ENCODE data around the gene TP53I13. TPM values are rescaled to one million over a fixed set of nuclear protein-coding genes. Genes with fewer than 3 reads are reported as not detected.

TP53I13 gene
- total and polyA plus RNA-seq, 10 of the 15 experiments (the other 5 are each of a cell fraction or from before 2014, with no cell fraction given) = 0.31 to 45.1 (median 19.5) TPM; not detected in 1

DNA sequence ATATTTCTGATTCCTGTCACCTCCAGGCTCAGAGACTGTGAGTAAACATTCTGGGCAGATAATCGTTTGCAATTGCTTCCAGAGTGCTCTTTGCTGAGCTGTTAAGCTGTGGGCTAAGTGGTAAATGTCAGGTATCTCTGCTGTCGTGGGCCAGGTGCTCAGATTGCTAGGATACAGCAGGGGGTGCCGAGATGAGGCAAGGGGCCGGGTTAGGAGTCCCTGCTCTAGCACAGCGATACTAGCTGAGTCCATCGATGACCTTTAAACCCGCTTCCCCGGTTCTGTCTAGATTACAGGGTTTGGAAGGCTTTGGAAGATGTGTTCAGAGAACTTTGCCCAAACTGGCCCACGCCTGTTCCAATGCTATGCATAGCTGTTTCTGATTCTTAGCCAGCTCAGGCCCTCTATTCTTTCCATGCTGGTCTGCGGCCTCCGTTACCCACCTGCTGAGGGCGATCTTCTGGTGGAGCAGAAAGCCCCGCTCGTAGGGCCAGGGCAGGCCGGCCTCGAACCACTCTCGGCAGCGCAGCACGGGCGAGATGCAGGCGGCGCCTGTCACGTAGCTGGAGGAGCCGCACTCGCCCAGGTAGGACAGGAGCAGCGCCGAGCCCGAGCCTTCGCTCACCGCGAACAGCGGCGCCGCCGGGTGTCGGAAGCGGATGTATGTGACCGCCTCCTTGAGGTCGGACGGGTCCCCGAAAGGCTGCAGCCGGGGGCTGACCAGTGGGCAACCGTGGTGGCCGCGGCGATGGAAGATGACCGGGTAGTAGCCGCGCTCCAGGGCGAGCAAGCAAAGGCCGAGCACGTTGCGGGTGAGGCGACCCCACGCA is 2.6 kb upstream of the TP53I13 start (continued):
- TF ChIP-seq, protein P1, sequence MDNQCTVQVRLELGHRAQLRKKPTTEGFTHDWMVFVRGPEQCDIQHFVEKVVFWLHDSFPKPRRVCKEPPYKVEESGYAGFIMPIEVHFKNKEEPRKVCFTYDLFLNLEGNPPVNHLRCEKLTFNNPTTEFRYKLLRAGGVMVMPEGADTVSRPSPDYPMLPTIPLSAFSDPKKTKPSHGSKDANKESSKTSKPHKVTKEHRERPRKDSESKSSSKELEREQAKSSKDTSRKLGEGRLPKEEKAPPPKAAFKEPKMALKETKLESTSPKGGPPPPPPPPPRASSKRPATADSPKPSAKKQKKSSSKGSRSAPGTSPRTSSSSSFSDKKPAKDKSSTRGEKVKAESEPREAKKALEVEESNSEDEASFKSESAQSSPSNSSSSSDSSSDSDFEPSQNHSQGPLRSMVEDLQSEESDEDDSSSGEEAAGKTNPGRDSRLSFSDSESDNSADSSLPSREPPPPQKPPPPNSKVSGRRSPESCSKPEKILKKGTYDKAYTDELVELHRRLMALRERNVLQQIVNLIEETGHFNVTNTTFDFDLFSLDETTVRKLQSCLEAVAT (IDR thresholded peaks at IDR 0.05) = peak; percentile 81
- TF ChIP-seq MEF2B (IDR thresholded peaks at IDR 0.05; ENCODE audit: partially characterized antibody, poor library complexity, severe bottlenecking) = no peak
- no peak for TF ChIP-seq ATF7 (IDR thresholded peaks at IDR 0.05; ENCODE audit: low read depth)
- no peak for TF ChIP-seq CHD4 (IDR thresholded peaks at IDR 0.05)
- no peak for TF ChIP-seq SREBF2 (IDR thresholded peaks at IDR 0.05; ENCODE audit: low read length)
- no peak for TF ChIP-seq SRF (IDR thresholded peaks at IDR 0.05; ENCODE audit: low read depth in 2 of 2, low read length in 2 of 2)
- TF ChIP-seq, protein P2, sequence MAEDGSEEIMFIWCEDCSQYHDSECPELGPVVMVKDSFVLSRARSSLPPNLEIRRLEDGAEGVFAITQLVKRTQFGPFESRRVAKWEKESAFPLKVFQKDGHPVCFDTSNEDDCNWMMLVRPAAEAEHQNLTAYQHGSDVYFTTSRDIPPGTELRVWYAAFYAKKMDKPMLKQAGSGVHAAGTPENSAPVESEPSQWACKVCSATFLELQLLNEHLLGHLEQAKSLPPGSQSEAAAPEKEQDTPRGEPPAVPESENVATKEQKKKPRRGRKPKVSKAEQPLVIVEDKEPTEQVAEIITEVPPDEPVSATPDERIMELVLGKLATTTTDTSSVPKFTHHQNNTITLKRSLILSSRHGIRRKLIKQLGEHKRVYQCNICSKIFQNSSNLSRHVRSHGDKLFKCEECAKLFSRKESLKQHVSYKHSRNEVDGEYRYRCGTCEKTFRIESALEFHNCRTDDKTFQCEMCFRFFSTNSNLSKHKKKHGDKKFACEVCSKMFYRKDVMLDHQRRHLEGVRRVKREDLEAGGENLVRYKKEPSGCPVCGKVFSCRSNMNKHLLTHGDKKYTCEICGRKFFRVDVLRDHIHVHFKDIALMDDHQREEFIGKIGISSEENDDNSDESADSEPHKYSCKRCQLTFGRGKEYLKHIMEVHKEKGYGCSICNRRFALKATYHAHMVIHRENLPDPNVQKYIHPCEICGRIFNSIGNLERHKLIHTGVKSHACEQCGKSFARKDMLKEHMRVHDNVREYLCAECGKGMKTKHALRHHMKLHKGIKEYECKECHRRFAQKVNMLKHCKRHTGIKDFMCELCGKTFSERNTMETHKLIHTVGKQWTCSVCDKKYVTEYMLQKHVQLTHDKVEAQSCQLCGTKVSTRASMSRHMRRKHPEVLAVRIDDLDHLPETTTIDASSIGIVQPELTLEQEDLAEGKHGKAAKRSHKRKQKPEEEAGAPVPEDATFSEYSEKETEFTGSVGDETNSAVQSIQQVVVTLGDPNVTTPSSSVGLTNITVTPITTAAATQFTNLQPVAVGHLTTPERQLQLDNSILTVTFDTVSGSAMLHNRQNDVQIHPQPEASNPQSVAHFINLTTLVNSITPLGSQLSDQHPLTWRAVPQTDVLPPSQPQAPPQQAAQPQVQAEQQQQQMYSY (CRISPR knock-in tag; IDR thresholded peaks at IDR 0.05) = no peak
- TF ChIP-seq LARP7 (IDR thresholded peaks at IDR 0.05) = 0 out of 2 replicates have a peak, but pooled peaks have one; percentile 13
- no peak; the same call in 1 of the 2 replicates for TF ChIP-seq SMARCA5 (IDR thresholded peaks at IDR 0.05)
- TF ChIP-seq EP300 (IDR thresholded peaks at IDR 0.05; ENCODE audit: borderline replicate concordance in 1 of 2, control insufficient read depth in 1 of 2, low read depth in 2 of 2, low read length in 2 of 2) = no peak
- TF ChIP-seq, protein P3, sequence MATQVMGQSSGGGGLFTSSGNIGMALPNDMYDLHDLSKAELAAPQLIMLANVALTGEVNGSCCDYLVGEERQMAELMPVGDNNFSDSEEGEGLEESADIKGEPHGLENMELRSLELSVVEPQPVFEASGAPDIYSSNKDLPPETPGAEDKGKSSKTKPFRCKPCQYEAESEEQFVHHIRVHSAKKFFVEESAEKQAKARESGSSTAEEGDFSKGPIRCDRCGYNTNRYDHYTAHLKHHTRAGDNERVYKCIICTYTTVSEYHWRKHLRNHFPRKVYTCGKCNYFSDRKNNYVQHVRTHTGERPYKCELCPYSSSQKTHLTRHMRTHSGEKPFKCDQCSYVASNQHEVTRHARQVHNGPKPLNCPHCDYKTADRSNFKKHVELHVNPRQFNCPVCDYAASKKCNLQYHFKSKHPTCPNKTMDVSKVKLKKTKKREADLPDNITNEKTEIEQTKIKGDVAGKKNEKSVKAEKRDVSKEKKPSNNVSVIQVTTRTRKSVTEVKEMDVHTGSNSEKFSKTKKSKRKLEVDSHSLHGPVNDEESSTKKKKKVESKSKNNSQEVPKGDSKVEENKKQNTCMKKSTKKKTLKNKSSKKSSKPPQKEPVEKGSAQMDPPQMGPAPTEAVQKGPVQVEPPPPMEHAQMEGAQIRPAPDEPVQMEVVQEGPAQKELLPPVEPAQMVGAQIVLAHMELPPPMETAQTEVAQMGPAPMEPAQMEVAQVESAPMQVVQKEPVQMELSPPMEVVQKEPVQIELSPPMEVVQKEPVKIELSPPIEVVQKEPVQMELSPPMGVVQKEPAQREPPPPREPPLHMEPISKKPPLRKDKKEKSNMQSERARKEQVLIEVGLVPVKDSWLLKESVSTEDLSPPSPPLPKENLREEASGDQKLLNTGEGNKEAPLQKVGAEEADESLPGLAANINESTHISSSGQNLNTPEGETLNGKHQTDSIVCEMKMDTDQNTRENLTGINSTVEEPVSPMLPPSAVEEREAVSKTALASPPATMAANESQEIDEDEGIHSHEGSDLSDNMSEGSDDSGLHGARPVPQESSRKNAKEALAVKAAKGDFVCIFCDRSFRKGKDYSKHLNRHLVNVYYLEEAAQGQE (IDR thresholded peaks at IDR 0.05; ENCODE audit: low read depth, low read length) = no peak
- TF ChIP-seq POU2F2 (IDR thresholded peaks at IDR 0.05; ENCODE audit: borderline replicate concordance, low read depth, low read length) = no peak
- TF ChIP-seq ZNF207 (IDR thresholded peaks at IDR 0.05; ENCODE audit: borderline replicate concordance) = no peak
- TF ChIP-seq SP1 (IDR thresholded peaks at IDR 0.05; ENCODE audit: low read depth, low read length) = no peak
- TF ChIP-seq HDGF (IDR thresholded peaks at IDR 0.05) = peak; percentile 55; the same call in 1 of the 2 replicates
- TF ChIP-seq BMI1 (IDR thresholded peaks at IDR 0.05; ENCODE audit: borderline replicate concordance) = no peak
- TF ChIP-seq TAF1 (IDR thresholded peaks at IDR 0.05; ENCODE audit: borderline replicate concordance, low read depth, low read length) = no peak
- TF ChIP-seq EZH2 (IDR thresholded peaks at IDR 0.05; ENCODE audit: borderline replicate concordance, control insufficient read depth, low read depth, low read length) = no peak
- no peak for TF ChIP-seq FOXK2 (IDR thresholded peaks at IDR 0.05)
- TF ChIP-seq RFX5 (IDR thresholded peaks at IDR 0.05; ENCODE audit: low read depth, low read length) = no peak
- TF ChIP-seq, protein P4, sequence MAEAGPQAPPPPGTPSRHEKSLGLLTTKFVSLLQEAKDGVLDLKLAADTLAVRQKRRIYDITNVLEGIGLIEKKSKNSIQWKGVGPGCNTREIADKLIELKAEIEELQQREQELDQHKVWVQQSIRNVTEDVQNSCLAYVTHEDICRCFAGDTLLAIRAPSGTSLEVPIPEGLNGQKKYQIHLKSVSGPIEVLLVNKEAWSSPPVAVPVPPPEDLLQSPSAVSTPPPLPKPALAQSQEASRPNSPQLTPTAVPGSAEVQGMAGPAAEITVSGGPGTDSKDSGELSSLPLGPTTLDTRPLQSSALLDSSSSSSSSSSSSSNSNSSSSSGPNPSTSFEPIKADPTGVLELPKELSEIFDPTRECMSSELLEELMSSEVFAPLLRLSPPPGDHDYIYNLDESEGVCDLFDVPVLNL (IDR thresholded peaks at IDR 0.05; ENCODE audit: low read depth, low read length) = no peak
